Glutamatergic neuron (in vitro differentiated cells): ENCODE measurements around the gene CBR1. TPM values are rescaled to one million over a fixed set of nuclear protein-coding genes. Genes with fewer than 3 reads are reported as not detected.

Source experiments
- DNase-seq: peaks from one replicate; pipeline ENCODE4 v3.0.0; 2022
- H3K27ac Mint-ChIP-seq: one replicate; pipeline ENCODE4 v1.8.0; 2020; ENCODE audit warnings: mild to moderate bottlenecking, mixed read lengths, inconsistent platforms; ENCODE audit not compliant: unreplicated experiment
- H3K27me3 Mint-ChIP-seq: one replicate; pipeline ENCODE4 v1.8.0; 2020; ENCODE audit warnings: mild to moderate bottlenecking, moderate library complexity, mixed read lengths, inconsistent platforms; ENCODE audit not compliant: unreplicated experiment
- H3K36me3 Mint-ChIP-seq: one replicate; pipeline ENCODE4 v1.8.0; 2020; ENCODE audit warnings: mild to moderate bottlenecking, mixed read lengths, inconsistent platforms; ENCODE audit not compliant: unreplicated experiment
- H3K4me1 Mint-ChIP-seq: one replicate; pipeline ENCODE4 v1.8.0; 2020; ENCODE audit warnings: mild to moderate bottlenecking, low read depth, mixed read lengths, inconsistent platforms; ENCODE audit not compliant: unreplicated experiment
- H3K4me3 Mint-ChIP-seq: one replicate; pipeline ENCODE4 v1.8.0; 2020; ENCODE audit warnings: mild to moderate bottlenecking, mixed read lengths, inconsistent platforms; ENCODE audit not compliant: unreplicated experiment
- H3K9me3 Mint-ChIP-seq: one replicate; pipeline ENCODE4 v1.8.0; 2020; ENCODE audit warnings: mild to moderate bottlenecking, moderate library complexity, mixed read lengths, inconsistent platforms; ENCODE audit not compliant: unreplicated experiment
- total RNA-seq: library from RNA; stranded (reverse); fragmentation: NEBNext Ultra II Directional; extraction: Animal tissue kit (Norgen Biotek cat#: 25700); gene quantifications from one replicate; pipeline ENCODE4 v1.2.1, GENCODE V29; 2021; ENCODE audit not compliant: unreplicated experiment
- TF ChIP-seq, protein P1 (sequence below): fragments of 200-600 bp; sonication (generic); IDR thresholded peaks from one replicate; pipeline ENCODE4 v1.5.0; 2021; ENCODE audit not compliant: partially characterized antibody, unreplicated experiment

Gene CBR1
- total RNA-seq, 1 donor from 2014 or later = 18.2 TPM

- peak; percentile 61 for DNase-seq
- TF ChIP-seq, protein P1, sequence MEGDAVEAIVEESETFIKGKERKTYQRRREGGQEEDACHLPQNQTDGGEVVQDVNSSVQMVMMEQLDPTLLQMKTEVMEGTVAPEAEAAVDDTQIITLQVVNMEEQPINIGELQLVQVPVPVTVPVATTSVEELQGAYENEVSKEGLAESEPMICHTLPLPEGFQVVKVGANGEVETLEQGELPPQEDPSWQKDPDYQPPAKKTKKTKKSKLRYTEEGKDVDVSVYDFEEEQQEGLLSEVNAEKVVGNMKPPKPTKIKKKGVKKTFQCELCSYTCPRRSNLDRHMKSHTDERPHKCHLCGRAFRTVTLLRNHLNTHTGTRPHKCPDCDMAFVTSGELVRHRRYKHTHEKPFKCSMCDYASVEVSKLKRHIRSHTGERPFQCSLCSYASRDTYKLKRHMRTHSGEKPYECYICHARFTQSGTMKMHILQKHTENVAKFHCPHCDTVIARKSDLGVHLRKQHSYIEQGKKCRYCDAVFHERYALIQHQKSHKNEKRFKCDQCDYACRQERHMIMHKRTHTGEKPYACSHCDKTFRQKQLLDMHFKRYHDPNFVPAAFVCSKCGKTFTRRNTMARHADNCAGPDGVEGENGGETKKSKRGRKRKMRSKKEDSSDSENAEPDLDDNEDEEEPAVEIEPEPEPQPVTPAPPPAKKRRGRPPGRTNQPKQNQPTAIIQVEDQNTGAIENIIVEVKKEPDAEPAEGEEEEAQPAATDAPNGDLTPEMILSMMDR = no peak
- H3K27me3 Mint-ChIP-seq = peaks cover 5% of the 10 kb centered on the region
- peaks cover 4% of the 10 kb centered on the region for H3K9me3 Mint-ChIP-seq
- H3K36me3 Mint-ChIP-seq = no peaks in the 10 kb centered on the region
- H3K4me1 Mint-ChIP-seq = no peaks in the 10 kb centered on the region
- H3K27ac Mint-ChIP-seq = peak overlapping the region; percentile 85
- H3K4me3 Mint-ChIP-seq = peak overlapping the region; percentile 94
These were observed 10.0 kb upstream of the CBR1 start for GRCh38 chr21:36059823-36060158.

GRCh38 chr21:36060159-36060921 lies 9.5 kb upstream of the CBR1 start, which contains the start of gene SETD4:
SETD4 (minus strand) TSS chr21:36060526; CDS start chr21:36058888, 1,638 bp downstream.
- H3K27ac Mint-ChIP-seq = peak within 1 kb of the TSS; percentile 85
- H3K27me3 Mint-ChIP-seq = peaks cover 5% of the 10 kb centered on the region
- H3K9me3 Mint-ChIP-seq = peaks cover 4% of the 10 kb centered on the region
- DNase-seq = peak; percentile 93
- H3K36me3 Mint-ChIP-seq = no peaks in the 10 kb centered on the region
- H3K4me3 Mint-ChIP-seq = peak within 1 kb of the TSS; percentile 94
- TF ChIP-seq, protein P1 = no peak
- H3K4me1 Mint-ChIP-seq = no peaks in the 10 kb centered on the region

DNA sequence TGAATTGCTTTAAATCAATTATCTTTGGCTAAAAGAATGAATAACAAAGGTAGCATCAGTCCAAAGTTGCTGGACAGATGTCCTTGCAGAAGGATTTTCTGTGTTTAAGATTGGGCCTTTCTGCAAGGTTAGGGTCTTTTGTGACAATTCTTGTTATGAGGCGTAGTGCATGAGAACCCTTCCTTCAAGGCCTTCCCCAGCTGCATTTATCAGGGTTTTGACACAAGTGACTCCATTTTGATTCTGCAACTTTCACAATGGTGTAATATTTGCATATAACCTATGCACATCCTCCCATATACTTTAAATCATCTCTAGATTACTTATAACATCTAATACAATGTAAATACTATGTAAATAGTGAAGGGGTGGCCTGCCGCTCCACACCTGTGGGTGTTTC lies 8.4 kb upstream of the CBR1 start:
- DNase-seq = no peak
- H3K27ac Mint-ChIP-seq = no peak overlapping the region
- H3K27me3 Mint-ChIP-seq = peaks cover 5% of the 10 kb centered on the region
- H3K4me1 Mint-ChIP-seq = no peaks in the 10 kb centered on the region
- peaks cover 4% of the 10 kb centered on the region for H3K9me3 Mint-ChIP-seq
- TF ChIP-seq, protein P1 = no peak
- H3K36me3 Mint-ChIP-seq = no peaks in the 10 kb centered on the region
- H3K4me3 Mint-ChIP-seq = peak overlapping the region; percentile 94

DNA sequence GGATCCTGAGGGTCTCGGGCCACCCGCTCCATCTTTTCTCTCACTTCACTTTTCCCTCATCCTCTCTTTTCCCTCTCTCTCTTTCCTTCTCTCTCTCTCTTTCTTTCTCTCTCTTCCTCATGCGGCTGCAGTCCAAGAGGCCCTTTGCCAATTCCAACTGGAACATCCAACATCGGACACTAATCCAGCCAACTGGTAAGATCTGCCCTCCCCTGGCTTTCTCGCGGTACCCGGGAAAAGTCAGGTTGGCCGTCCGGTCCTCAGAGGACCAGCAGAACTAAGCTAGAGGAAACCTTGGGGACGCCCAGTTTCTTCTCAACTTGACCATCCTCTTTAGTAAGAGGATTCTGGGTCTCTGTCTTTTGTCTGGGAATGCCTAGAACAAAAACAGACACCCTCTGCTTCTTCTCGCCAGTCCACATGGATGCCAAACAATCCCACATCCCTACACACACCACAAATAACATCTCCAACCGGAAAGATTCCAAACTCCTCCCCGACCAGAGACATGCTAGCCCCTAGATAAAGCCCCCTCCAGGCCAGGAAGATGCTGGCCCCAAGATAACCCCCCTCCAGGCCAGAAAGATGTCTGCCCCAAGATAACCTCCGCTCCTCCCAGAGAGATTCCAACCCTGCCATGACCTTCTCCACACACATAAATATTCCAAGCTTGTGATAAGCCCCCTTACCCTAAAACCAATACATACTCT lies 6.3 kb upstream of the CBR1 start:
- Mint-ChIP-seq H3K4me1 (no peaks in the 10 kb centered on the region), H3K27ac (no peak overlapping the region), H3K9me3 (peaks cover 4% of the 10 kb centered on the region), H3K27me3 (peaks cover 3% of the 10 kb centered on the region), H3K36me3 (no peaks in the 10 kb centered on the region), H3K4me3 (no peak overlapping the region)
- TF ChIP-seq, protein P1 = no peak
- DNase-seq = no peak

DNA sequence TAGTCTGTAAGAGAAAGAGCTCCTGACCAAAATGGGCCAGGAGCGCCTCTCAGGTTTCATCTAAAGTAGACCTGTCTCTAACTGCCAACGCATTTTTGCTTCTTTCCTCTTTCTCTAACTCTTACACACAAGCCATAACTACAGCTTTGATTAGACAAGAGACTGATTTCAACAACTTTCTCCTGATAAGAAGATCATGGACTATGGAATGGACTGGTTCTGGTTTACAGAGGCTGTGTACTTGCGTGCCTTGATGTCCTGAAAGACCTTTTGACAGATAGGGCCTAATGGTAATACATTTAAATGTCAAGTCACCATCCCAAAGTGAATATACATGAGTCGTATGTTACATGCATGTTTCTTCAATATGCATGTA lies 5.8 kb upstream of the CBR1 start:
- TF ChIP-seq, protein P1 = no peak
- no peak overlapping the region for H3K4me3 Mint-ChIP-seq
- peaks cover 4% of the 10 kb centered on the region for H3K36me3 Mint-ChIP-seq

More for the DNA sequence above, 5.8 kb upstream of the CBR1 start:
- no peak for DNase-seq
- Mint-ChIP-seq H3K27me3 (peaks cover 5% of the 10 kb centered on the region), H3K4me1 (no peaks in the 10 kb centered on the region), H3K9me3 (peaks cover 4% of the 10 kb centered on the region), H3K27ac (no peak overlapping the region)
